Measurements from ENCODE around the gene ACOT2.
"Not testable (repeated sequence)": the region's sequence is repeated elsewhere in the genome, so short reads cannot be mapped to it uniquely, and the experiment has no call there.

GRCh38 chr14:73549097-73549496 is 19.9 kb upstream of the ACOT2 start:
- TF ChIP-seq CTCF, POLR2A (IDR thresholded peaks at IDR 0.05): not testable (repeated sequence)

All from upper lobe of left lung (tissue), 4 donors.